Esophagus muscularis mucosa (tissue), 4 donors: Measurements from ENCODE around the gene HHIP. TPM values are rescaled to one million over a fixed set of nuclear protein-coding genes. Genes with fewer than 3 reads are reported as not detected.

ENCODE experiments used
- DNase-seq: peaks from one replicate; pipeline ENCODE4 v3.0.0-alpha.2; 2017; ENCODE audit errors: extremely low spot score
- H3K27ac ChIP-seq, 4 donors: fragments of 200-600 bp; sonication (generic); replicated peaks in 1 of 4; 1 replicate in 3 of 4; 2 replicates in 1 of 4; pipeline ENCODE4 v1.5.1; 2016 to 2019; ENCODE audit warnings: mild to moderate bottlenecking in 1 of 4
- H3K27me3 ChIP-seq, 4 donors: fragments of 200-600 bp; sonication (generic); one replicate each; pipeline versions ENCODE4 v1.5.1 to v1.6.0; 2016 to 2019
- H3K36me3 ChIP-seq, 4 donors: fragments of 200-600 bp; sonication (generic); one replicate each; pipeline ENCODE4 v1.5.1; 2016 to 2019
- H3K4me1 ChIP-seq, 4 donors: fragments of 200-600 bp; sonication (generic); one replicate each; pipeline ENCODE4 v1.5.1; 2016 to 2019
- H3K4me3 ChIP-seq, 4 donors: fragments of 200-600 bp; sonication (generic); 1 replicate in 2 of 4; 2 replicates in 2 of 4; pipeline ENCODE4 v1.5.1; 2016 to 2019; ENCODE audit warnings: mild to moderate bottlenecking in 4 of 4, moderate library complexity in 1 of 4
- H3K9me3 ChIP-seq, 4 donors: fragments of 200-600 bp; sonication (generic); 1 replicate in 3 of 4; 2 replicates in 1 of 4; pipeline ENCODE4 v1.5.1; 2016 to 2019
- EP300 ChIP-seq: sonication (generic); formaldehyde crosslinking; IDR thresholded peaks from one replicate; pipeline ENCODE4 v1.6.1; 2017; ENCODE audit warnings: antibody characterized with exemption
- POLR2A ChIP-seq: fragments of 450-650 bp; IDR thresholded peaks from one replicate; pipeline ENCODE4 v1.6.1; 2017; ENCODE audit warnings: antibody characterized with exemption, moderate library complexity, mild to moderate bottlenecking, low read depth
- POLR2AphosphoS5 ChIP-seq, 2 donors: sonication (generic); formaldehyde crosslinking; IDR thresholded peaks; one replicate each; pipeline ENCODE4 v1.6.1; 2017; ENCODE audit warnings: antibody characterized with exemption in 2 of 2
- WGBS: methylation state at CpG from one replicate; pipeline ENCODE4 v1.1.5; 2018; 5-methylcytosine and 5-hydroxymethylcytosine counted together
- intact Hi-C: fragments of 100-400 bp; cut with DNase I; formaldehyde crosslinking; loops from one replicate; pipeline ENCODE4 v1.15.1; 2023
- total RNA-seq, 4 donors: library from RNA; depleted of rRNA; stranded (reverse); fragments of >200 nt; gene quantifications; one replicate each; pipeline versions ENCODE4 v1.1.0 to v1.2.1, GENCODE V29; 2016
- TF ChIP-seq, protein P1 (sequence below), 3 experiments: fragments of 200-600 bp in 2 of 3; fragments of 450-650 bp in 1 of 3; sonication (generic) in 2 of 3; IDR thresholded peaks; one replicate each; pipeline ENCODE4 v1.5.1; 2017 to 2019; ENCODE audit warnings: antibody characterized with exemption in 3 of 3, mild to moderate bottlenecking in 2 of 3, moderate library complexity in 1 of 3

HHIP gene
- total RNA-seq, 4 donors from 2014 or later: under 0.01 to 0.75 (median 0.15) TPM

DNA sequence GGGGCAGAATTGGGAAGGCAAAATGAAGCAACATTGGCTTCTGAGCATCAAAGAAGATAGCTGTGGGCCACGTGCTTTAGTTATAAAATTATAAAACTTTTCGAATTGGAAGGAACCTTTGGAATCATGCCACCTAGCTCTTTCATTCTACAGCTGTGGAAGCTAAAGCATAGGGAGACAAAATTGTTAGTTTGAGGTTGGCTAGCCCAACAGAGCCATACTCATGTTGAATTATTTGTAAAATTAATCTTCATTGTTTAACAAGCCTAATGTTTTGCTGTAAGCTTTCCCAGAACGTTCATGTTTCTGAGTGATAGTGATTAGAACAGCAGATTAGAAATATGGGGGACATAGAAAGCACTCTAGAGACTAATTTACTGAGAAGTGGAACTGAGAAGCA, 35.9 kb downstream of the HHIP start:
- Histone ChIP-seq H3K36me3 (no peaks in the 10 kb centered on the region), H3K27ac (no peak overlapping the region), H3K4me3 (no peak overlapping the region), H3K27me3 (no peaks in the 10 kb centered on the region), H3K4me1 (no peaks in the 10 kb centered on the region), H3K9me3 (no peaks in the 10 kb centered on the region)
- WGBS: 25% methylated on average over 3 of the region's 3 CpGs
- TF ChIP-seq, protein P1, sequence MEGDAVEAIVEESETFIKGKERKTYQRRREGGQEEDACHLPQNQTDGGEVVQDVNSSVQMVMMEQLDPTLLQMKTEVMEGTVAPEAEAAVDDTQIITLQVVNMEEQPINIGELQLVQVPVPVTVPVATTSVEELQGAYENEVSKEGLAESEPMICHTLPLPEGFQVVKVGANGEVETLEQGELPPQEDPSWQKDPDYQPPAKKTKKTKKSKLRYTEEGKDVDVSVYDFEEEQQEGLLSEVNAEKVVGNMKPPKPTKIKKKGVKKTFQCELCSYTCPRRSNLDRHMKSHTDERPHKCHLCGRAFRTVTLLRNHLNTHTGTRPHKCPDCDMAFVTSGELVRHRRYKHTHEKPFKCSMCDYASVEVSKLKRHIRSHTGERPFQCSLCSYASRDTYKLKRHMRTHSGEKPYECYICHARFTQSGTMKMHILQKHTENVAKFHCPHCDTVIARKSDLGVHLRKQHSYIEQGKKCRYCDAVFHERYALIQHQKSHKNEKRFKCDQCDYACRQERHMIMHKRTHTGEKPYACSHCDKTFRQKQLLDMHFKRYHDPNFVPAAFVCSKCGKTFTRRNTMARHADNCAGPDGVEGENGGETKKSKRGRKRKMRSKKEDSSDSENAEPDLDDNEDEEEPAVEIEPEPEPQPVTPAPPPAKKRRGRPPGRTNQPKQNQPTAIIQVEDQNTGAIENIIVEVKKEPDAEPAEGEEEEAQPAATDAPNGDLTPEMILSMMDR (IDR thresholded peaks at IDR 0.05): no peak
- TF ChIP-seq EP300 (no peak), POLR2A (no peak), POLR2AphosphoS5 (IDR thresholded peaks at IDR 0.05) (no peak)
- intact Hi-C loops: no loop called here
- no peak for DNase-seq

DNA sequence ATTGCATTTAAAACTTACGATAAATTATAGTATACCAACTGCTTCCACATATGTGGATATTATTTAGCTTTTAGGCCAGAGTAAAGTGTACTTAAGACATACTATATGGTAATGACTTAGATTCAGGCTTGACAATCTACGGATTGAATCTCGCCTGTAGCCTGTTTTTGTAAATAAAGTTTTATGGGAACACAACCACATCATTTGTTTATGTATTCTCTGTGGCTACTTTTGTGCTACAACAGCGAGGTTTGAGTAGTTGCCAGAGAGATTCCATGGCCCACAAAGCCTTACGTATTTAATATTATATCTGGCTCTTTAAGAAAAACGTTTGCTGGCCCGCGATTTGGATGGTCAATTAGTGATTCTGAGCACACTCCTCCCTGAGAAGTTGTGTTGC, 37.6 kb downstream of the HHIP start:
- DNase-seq: no peak
- no peak overlapping the region for H3K27ac ChIP-seq
- no peak overlapping the region for H3K4me3 ChIP-seq
- intact Hi-C loops: no loop called here
- H3K36me3 ChIP-seq: no peaks in the 10 kb centered on the region
- no peak for TF ChIP-seq EP300
- no peaks in the 10 kb centered on the region for H3K9me3 ChIP-seq
- 92% methylated on average over 8 of the region's 8 CpGs for WGBS
- no peaks in the 10 kb centered on the region for H3K27me3 ChIP-seq
- no peaks in the 10 kb centered on the region for H3K4me1 ChIP-seq

DNA sequence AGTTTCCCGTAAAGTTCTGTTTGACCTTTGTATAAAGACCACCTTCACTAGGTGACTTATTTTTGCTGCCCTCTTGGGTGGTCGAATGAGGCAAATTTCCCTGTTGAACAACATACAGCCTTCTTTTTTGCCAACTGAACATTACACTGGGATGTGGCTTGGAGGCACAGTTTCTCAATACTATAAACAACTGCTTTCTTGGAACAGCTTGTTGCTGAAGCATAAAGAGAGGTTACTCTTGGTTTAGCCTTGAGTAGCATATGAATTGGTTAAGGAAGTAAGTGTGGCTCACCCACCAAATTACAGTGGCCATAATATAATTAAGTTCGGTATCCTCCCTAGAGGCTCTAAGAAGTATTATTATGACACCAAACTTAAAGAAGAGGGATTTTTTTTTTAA, 40.0 kb downstream of the HHIP start:
- no peaks in the 10 kb centered on the region for H3K36me3 ChIP-seq
- no peak overlapping the region for H3K4me3 ChIP-seq
- TF ChIP-seq, protein P1 (IDR thresholded peaks at IDR 0.05): no peak
- no peak for TF ChIP-seq EP300
- TF ChIP-seq POLR2A: no peak
- TF ChIP-seq POLR2AphosphoS5 (IDR thresholded peaks at IDR 0.05): no peak
- intact Hi-C loops: no loop called here
- 84% methylated on average over 3 of the region's 3 CpGs for WGBS
- no peaks in the 10 kb centered on the region for H3K27me3 ChIP-seq
- no peaks in the 10 kb centered on the region for H3K9me3 ChIP-seq
- DNase-seq: no peak
- no peak overlapping the region for H3K27ac ChIP-seq
- H3K4me1 ChIP-seq: no peaks in the 10 kb centered on the region

DNA sequence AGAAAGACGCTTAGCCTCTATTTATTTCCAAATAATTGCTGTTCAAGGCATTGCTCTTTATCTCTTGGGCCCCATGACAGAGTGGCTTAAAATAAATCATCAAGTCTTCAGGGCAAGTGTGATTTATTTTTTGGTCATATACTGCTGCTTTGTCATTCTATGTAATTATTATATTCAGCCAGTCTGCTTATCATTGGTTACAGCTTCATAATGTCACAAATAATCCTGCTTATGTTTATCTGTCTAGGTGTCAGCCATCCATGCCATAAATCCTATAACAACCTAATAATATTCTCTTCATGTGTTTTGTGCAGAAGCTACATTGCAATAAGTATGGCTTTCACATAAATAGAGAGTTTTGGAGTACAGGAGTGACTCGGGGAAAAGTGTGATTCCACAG, 41.0 kb downstream of the HHIP start:
- Histone ChIP-seq H3K4me3 (no peak overlapping the region), H3K27ac (no peak overlapping the region), H3K4me1 (no peaks in the 10 kb centered on the region), H3K9me3 (no peaks in the 10 kb centered on the region), H3K36me3 (no peaks in the 10 kb centered on the region), H3K27me3 (no peaks in the 10 kb centered on the region)
- no peak for DNase-seq
- TF ChIP-seq POLR2A: no peak
- TF ChIP-seq, protein P1 (IDR thresholded peaks at IDR 0.05): no peak
- no peak for TF ChIP-seq POLR2AphosphoS5 (IDR thresholded peaks at IDR 0.05)
- TF ChIP-seq EP300: no peak
- 58% methylated on average over 2 of the region's 2 CpGs for whole genome bisulfite sequencing
- intact Hi-C loops: no loop called here

DNA sequence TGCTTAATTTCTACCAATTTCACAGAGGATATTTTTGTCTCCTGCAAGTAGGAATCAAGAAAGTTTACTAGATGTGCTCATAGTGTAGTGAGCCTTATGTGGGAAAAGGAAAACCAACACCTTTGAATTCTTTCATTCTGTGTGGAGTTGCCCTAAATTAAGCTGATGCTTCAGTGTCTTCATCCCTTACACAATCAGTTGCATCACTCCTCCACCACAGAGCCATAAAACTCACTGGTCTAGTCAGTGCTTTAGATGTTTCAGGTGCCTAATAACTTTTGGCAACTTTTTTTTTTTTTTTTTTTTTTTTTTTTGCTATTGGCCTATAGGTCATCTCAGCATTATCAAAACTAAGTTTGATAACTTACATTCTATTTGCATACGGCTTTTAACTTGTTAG, 41.5 kb downstream of the HHIP start:
- Histone ChIP-seq H3K36me3 (no peaks in the 10 kb centered on the region), H3K27ac (no peak overlapping the region), H3K27me3 (no peaks in the 10 kb centered on the region), H3K9me3 (no peaks in the 10 kb centered on the region), H3K4me3 (no peak overlapping the region), H3K4me1 (no peaks in the 10 kb centered on the region)
- intact Hi-C loops: no loop called here
- DNase-seq: no peak
- 91% methylated on average over 1 of the region's 1 CpG for WGBS
- TF ChIP-seq EP300 (no peak), POLR2AphosphoS5 (IDR thresholded peaks at IDR 0.05) (no peak), POLR2A (no peak)
- TF ChIP-seq, protein P1 (IDR thresholded peaks at IDR 0.05): no peak
